Neural cell (in vitro differentiated cells): ENCODE results near the gene CEP170B. TPM values are rescaled to one million over a fixed set of nuclear protein-coding genes. Genes with fewer than 3 reads are reported as not detected.

Experiments used
- H2AFZ ChIP-seq: fragments of 200-600, 300-800 bp; sonication (generic), shearing (Covaris generic); 2 replicates; pipeline ENCODE4 v1.6.0; 2014; ENCODE audit warnings: low read depth, mild to moderate bottlenecking, antibody characterized with exemption, low read length, moderate library complexity
- H3F3A ChIP-seq: fragments of 200-600 bp; shearing (Covaris generic); 2 replicates; pipeline ENCODE4 v1.6.1; 2016; ENCODE audit warnings: mild to moderate bottlenecking, moderate library complexity, mixed read lengths, antibody characterized with exemption, low read length; ENCODE audit not compliant: insufficient read depth, poor library complexity, severe bottlenecking
- H3K27ac ChIP-seq: fragments of 200-600, 300-800 bp; sonication (generic), shearing (Covaris generic); 2 replicates; pipeline ENCODE4 v1.5.1; 2014; ENCODE audit warnings: mild to moderate bottlenecking, low read length, moderate library complexity
- H3K27me3 ChIP-seq: fragments of 300-800, 200-600 bp; sonication (generic), shearing (Covaris generic); 2 replicates; pipeline ENCODE4 v1.6.0; 2014; ENCODE audit warnings: mild to moderate bottlenecking, low read depth, low read length, moderate library complexity; ENCODE audit not compliant: insufficient read depth
- H3K36me3 ChIP-seq: fragments of 300-800, 200-600 bp; sonication (generic), shearing (Covaris generic); 2 replicates; pipeline ENCODE4 v1.5.1; 2014; ENCODE audit warnings: mild to moderate bottlenecking, antibody characterized with exemption, low read length, moderate library complexity; ENCODE audit not compliant: insufficient read depth
- H3K4me2 ChIP-seq: fragments of 300-800, 200-600 bp; sonication (generic), shearing (Covaris generic); 2 replicates; pipeline ENCODE4 v1.6.0; 2014; ENCODE audit warnings: mild to moderate bottlenecking, low read length
- H3K4me3 ChIP-seq: fragments of 300-800, 200-600 bp; sonication (generic), shearing (Covaris generic); 2 replicates; pipeline ENCODE4 v1.5.1; 2014; ENCODE audit warnings: mild to moderate bottlenecking, low read length, moderate library complexity
- H3K79me2 ChIP-seq: fragments of 200-600 bp; shearing (Covaris generic); replicated peaks from 2 replicates; pipeline ENCODE4 v1.6.0; 2014; ENCODE audit warnings: mild to moderate bottlenecking, low read length, moderate library complexity; ENCODE audit not compliant: insufficient read depth
- H3K9ac ChIP-seq: fragments of 300-800, 200-600 bp; sonication (generic), shearing (Covaris generic); 2 replicates; pipeline ENCODE4 v1.6.1; 2016; ENCODE audit warnings: mild to moderate bottlenecking, low read length, mixed read lengths
- H3K9me2 ChIP-seq: fragments of 200-600 bp; shearing (Covaris generic); 2 replicates; pipeline ENCODE4 v1.6.1; 2016; ENCODE audit warnings: mild to moderate bottlenecking, low read length, mixed read lengths; ENCODE audit not compliant: insufficient read depth
- H3K9me3 ChIP-seq: fragments of 200-600, 300-800 bp; sonication (generic), shearing (Covaris generic); 2 replicates; pipeline ENCODE4 v1.6.1; 2016; ENCODE audit warnings: mild to moderate bottlenecking, mixed run types, low read length, moderate library complexity, mixed read lengths
- H4K20me1 ChIP-seq: fragments of 200-600 bp; shearing (Covaris generic); 2 replicates; pipeline ENCODE4 v1.6.1; 2016; ENCODE audit warnings: mild to moderate bottlenecking, mixed run types; ENCODE audit not compliant: insufficient read depth
- CTCF ChIP-seq: fragments of 450-650 bp; IDR thresholded peaks from 2 replicates; pipeline ENCODE4 v1.5.1; 2014; ENCODE audit warnings: antibody characterized with exemption, mild to moderate bottlenecking, moderate library complexity; ENCODE audit not compliant: poor library complexity, severe bottlenecking
- EP300 ChIP-seq: fragments of 450-650 bp; conservative IDR thresholded peaks from 2 replicates; pipeline ENCODE4 v1.6.1; 2014; ENCODE audit warnings: antibody characterized with exemption, mild to moderate bottlenecking, moderate library complexity; ENCODE audit not compliant: poor library complexity, severe bottlenecking
- EZH2 ChIP-seq: fragments of 200-600, 300-800 bp; shearing (Covaris generic), sonication (generic); IDR thresholded peaks from 2 replicates; pipeline ENCODE4 v1.6.1; 2014; ENCODE audit warnings: antibody characterized with exemption, low read length, borderline replicate concordance, mild to moderate bottlenecking; ENCODE audit not compliant: insufficient read depth, poor library complexity, severe bottlenecking
- MXI1 ChIP-seq: fragments of 450-650 bp; conservative IDR thresholded peaks from 2 replicates; pipeline ENCODE4 v1.6.1; 2014; ENCODE audit warnings: antibody characterized with exemption, mild to moderate bottlenecking; ENCODE audit not compliant: poor library complexity, severe bottlenecking
- POLR2AphosphoS5 ChIP-seq: IDR thresholded peaks from 2 replicates; pipeline ENCODE4 v1.6.1; 2012
- RAD21 ChIP-seq: fragments of 450-650 bp; conservative IDR thresholded peaks from 2 replicates; pipeline ENCODE4 v1.6.1; 2014; ENCODE audit warnings: antibody characterized with exemption, mild to moderate bottlenecking, moderate library complexity
- REST ChIP-seq: IDR thresholded peaks from 2 replicates; pipeline ENCODE4 v1.6.1; 2012; ENCODE audit warnings: borderline replicate concordance
- SMC3 ChIP-seq: fragments of 450-650 bp; conservative IDR thresholded peaks from 2 replicates; pipeline ENCODE4 v1.6.1; 2014; ENCODE audit warnings: antibody characterized with exemption, mild to moderate bottlenecking, moderate library complexity; ENCODE audit not compliant: poor library complexity
- TAF1 ChIP-seq: IDR thresholded peaks from 2 replicates; pipeline ENCODE4 v1.6.1; 2012; ENCODE audit warnings: low read depth
- polyA plus RNA-seq: library from polyadenylated mRNA; depleted of rRNA; stranded (reverse); fragments of >200 nt; gene quantifications from 2 replicates; pipeline ENCODE4 v1.2.3, GENCODE V29; 2014

Gene CEP170B
- polyA plus RNA-seq, 1 donor from 2014 or later = 11.6 TPM

- Histone ChIP-seq H3K9ac (no peak overlapping the region), H3K9me3 (no peaks in the 10 kb centered on the region), H3K27me3 (no peaks in the 10 kb centered on the region), H3K79me2 (no peaks in the 10 kb centered on the region), H4K20me1 (no peaks in the 10 kb centered on the region), H3K9me2 (no peaks in the 10 kb centered on the region), H3F3A (no peaks in the 10 kb centered on the region), H2AFZ (no peak overlapping the region), H3K36me3 (peaks cover 5% of the 10 kb centered on the region), H3K27ac (no peak overlapping the region), H3K4me3 (no peak overlapping the region), H3K4me2 (no peak overlapping the region)
- TF ChIP-seq SMC3 = no peak
- TF ChIP-seq CTCF = no peak
- no peak for TF ChIP-seq TAF1
- TF ChIP-seq MXI1 = no peak
- TF ChIP-seq POLR2AphosphoS5 = no peak
- TF ChIP-seq REST = no peak
Measured at GRCh38 chr14:104874571-104875411, 9.7 kb downstream of the CEP170B start.

GRCh38 chr14:104875412-104875751, 10.3 kb downstream of the CEP170B start:
- Histone ChIP-seq H3K36me3 (peaks cover 5% of the 10 kb centered on the region), H3K4me3 (no peak overlapping the region), H3K9me2 (no peaks in the 10 kb centered on the region), H3K27ac (no peak overlapping the region), H4K20me1 (no peaks in the 10 kb centered on the region), H3K9ac (no peak overlapping the region), H3K27me3 (no peaks in the 10 kb centered on the region), H2AFZ (no peak overlapping the region), H3K4me2 (no peak overlapping the region), H3F3A (no peaks in the 10 kb centered on the region), H3K79me2 (no peaks in the 10 kb centered on the region), H3K9me3 (no peaks in the 10 kb centered on the region)
- TF ChIP-seq TAF1 (no peak), RAD21 (no peak), MXI1 (no peak), EP300 (no peak), SMC3 (no peak), POLR2AphosphoS5 (no peak), EZH2 (no peak), REST (no peak), CTCF (no peak)
